Bronchial epithelial cell (primary cell): ENCODE measurements around the gene CABLES1. TPM values are rescaled to one million over a fixed set of nuclear protein-coding genes. Genes with fewer than 3 reads are reported as not detected.

ENCODE experiments used
- DNase-seq: peaks from one replicate; pipeline ENCODE4 v3.0.0-alpha.2; 2010; ENCODE audit warnings: low read depth
- FAIRE-seq: peaks from 2 replicates; lab custom pipeline; 2011; peaks lifted over from hg19 to GRCh38; lab: Jason Lieb, UNC
- H3K27me3 ChIP-seq: 2 replicates; pipeline ENCODE4 v1.5.1; 2011; ENCODE audit warnings: low read length; ENCODE audit not compliant: control insufficient read depth, insufficient read depth
- H3K36me3 ChIP-seq: 2 replicates; pipeline ENCODE4 v1.5.1; 2011; ENCODE audit warnings: low read length; ENCODE audit not compliant: control insufficient read depth, insufficient read depth
- H3K4me3 ChIP-seq: 2 replicates; pipeline ENCODE4 v1.5.1; 2011; ENCODE audit warnings: mild to moderate bottlenecking, low read depth, low read length, control low read depth
- total RNA-seq: library from RNA; depleted of rRNA; stranded (reverse); fragments of >200 nt; gene quantifications from 2 replicates; pipeline ENCODE4 v1.2.1, GENCODE V29; 2014
- TF ChIP-seq, protein P1 (sequence below): IDR thresholded peaks from 2 replicates; pipeline ENCODE4 v1.5.1; 2011; ENCODE audit warnings: mild to moderate bottlenecking, moderate library complexity, low read length, control low read depth, inconsistent platforms; ENCODE audit not compliant: insufficient read depth, severe bottlenecking

CABLES1 gene
- total RNA-seq, 1 donor from 2014 or later: 0.26 TPM

- no peaks in the 10 kb centered on the region for H3K27me3 ChIP-seq
- DNase-seq (no peak), FAIRE-seq (no peak)
- no peak overlapping the region for H3K4me3 ChIP-seq
- H3K36me3 ChIP-seq: no peaks in the 10 kb centered on the region
- TF ChIP-seq, protein P1, sequence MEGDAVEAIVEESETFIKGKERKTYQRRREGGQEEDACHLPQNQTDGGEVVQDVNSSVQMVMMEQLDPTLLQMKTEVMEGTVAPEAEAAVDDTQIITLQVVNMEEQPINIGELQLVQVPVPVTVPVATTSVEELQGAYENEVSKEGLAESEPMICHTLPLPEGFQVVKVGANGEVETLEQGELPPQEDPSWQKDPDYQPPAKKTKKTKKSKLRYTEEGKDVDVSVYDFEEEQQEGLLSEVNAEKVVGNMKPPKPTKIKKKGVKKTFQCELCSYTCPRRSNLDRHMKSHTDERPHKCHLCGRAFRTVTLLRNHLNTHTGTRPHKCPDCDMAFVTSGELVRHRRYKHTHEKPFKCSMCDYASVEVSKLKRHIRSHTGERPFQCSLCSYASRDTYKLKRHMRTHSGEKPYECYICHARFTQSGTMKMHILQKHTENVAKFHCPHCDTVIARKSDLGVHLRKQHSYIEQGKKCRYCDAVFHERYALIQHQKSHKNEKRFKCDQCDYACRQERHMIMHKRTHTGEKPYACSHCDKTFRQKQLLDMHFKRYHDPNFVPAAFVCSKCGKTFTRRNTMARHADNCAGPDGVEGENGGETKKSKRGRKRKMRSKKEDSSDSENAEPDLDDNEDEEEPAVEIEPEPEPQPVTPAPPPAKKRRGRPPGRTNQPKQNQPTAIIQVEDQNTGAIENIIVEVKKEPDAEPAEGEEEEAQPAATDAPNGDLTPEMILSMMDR: no peak
Observed at GRCh38 chr18:23165271-23166068, 30.2 kb downstream of the CABLES1 start.

GRCh38 chr18:23166891-23167541 is 31.7 kb downstream of the CABLES1 start:
- DNase-seq (no peak), FAIRE-seq (no peak)
- H3K36me3 ChIP-seq: no peaks in the 10 kb centered on the region
- TF ChIP-seq, protein P1: no peak
- no peaks in the 10 kb centered on the region for H3K27me3 ChIP-seq
- no peak overlapping the region for H3K4me3 ChIP-seq

- DNase-seq (no peak), FAIRE-seq (no peak)
- H3K36me3 ChIP-seq: no peaks in the 10 kb centered on the region
- H3K27me3 ChIP-seq: no peaks in the 10 kb centered on the region
- H3K4me3 ChIP-seq: no peak overlapping the region
- TF ChIP-seq, protein P1: no peak
Observed at GRCh38 chr18:23169673-23170044, 34.4 kb downstream of the CABLES1 start.

DNA sequence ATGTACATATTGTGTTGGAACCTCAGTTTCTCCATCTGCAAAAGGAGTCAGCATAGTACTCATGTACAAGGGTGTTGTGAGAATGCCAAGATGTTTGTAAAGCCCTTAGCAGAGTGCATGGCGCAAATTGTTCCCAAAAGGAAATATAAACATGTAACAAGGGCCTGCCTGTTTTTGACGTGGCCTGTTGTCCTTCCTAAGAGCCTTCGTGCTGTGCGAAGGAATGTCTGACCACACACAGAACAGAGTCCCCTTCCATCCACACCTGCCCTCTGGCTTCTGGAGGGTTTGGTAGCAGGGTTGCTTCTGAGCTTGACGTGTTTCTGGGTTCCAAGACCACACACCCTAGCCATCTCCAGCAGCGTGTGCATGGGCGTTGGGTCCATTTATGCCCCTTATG is 34.9 kb downstream of the CABLES1 start:
- H3K27me3 ChIP-seq: no peaks in the 10 kb centered on the region
- FAIRE-seq (no peak), DNase-seq (no peak)
- no peak overlapping the region for H3K4me3 ChIP-seq
- no peaks in the 10 kb centered on the region for H3K36me3 ChIP-seq
- TF ChIP-seq, protein P1: no peak

DNA sequence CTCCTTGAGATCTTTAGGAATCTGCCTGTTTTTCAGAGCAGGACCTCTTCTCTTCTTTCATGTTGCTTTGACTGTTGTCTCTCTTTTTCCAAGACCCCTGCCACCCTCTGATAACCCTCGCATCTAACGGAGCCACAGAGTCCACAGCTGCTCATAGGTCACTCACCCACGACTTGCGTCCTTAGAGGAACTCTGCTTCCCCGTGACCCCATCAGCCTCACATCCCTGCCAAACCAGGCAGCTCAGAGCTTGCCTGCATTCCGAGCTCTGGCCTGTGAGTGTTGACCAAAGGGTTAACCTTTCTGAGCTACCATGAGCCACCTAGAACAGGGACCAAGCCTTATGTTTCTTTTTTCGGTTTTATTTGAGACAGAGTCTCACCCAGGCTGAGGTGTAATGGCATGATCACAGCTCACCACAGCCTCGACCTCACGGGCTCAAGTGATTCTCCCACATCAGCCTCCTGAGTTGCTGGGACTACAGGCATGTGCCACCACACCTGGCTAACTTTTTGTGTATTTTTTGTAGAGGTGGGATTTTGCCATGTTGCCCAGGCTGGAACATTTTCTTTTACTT is 36.4 kb downstream of the CABLES1 start:
- Histone ChIP-seq H3K36me3 (no peaks in the 10 kb centered on the region), H3K27me3 (no peaks in the 10 kb centered on the region), H3K4me3 (no peak overlapping the region)
- TF ChIP-seq, protein P1: no peak
- DNase-seq (no peak), FAIRE-seq (no peak)
